CMK (cell line): ENCODE results near the gene CYB5R4.
A peak's percentile ranks its signal among the peaks of the same experiment; 100 is the strongest.
"Not testable (repeated sequence)": the region's sequence is repeated elsewhere in the genome, so short reads cannot be mapped to it uniquely, and the experiment has no call there.

Experiments
- DNase-seq: peaks from one replicate; pipeline ENCODE4 v3.0.0-alpha.2; 2010; ENCODE audit warnings: low read depth

Gene CYB5R4

GRCh38 chr6:83914953-83915352 is 55.5 kb downstream of the CYB5R4 start:
- DNase-seq = no peak

GRCh38 chr6:83917001-83917400 is 57.5 kb downstream of the CYB5R4 start:
- DNase-seq = no peak

- DNase-seq = no peak
Observed at GRCh38 chr6:83920017-83920416, 60.5 kb downstream of the CYB5R4 start.

DNA sequence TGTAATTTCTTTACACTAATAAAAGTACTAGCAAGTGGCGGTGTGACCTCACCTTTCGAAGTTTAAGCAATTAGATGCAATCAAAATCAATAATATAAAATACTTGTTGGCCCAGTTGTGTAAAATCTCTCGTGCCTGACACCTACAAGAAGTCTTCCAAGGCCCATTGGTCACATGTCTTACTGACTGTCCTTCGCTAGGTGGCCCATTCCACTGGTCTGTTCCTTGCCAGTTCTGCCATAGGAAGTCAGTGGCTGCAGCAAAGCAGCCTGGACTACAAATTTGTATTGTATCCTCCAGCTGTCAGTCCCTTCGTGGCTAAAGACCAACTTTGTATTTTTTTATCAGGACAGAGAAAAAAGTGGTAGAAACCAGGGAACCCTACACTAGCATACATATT is 61.8 kb downstream of the CYB5R4 start:
- no peak for DNase-seq

- no peak for DNase-seq
Observed at GRCh38 chr6:83927470-83927869, 68.0 kb downstream of the CYB5R4 start.

DNA sequence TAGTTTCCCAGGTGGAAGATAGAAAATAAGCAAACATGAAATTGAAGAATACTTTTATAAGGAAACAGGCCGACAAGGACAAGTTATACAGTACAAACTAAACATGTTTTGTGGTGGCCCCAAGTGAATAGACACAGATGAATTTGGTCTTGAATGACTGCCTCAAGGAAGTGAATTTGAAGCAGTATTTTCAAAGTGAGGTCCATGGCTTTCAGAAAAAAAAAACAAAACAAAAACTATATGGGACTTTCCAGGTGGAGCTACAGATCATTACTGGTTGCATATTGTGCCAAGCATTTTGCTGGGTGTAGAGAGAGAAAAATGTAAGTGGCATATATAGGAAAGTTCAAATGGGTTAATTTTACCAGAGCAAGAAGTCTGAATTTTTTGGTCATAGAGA is 68.8 kb downstream of the CYB5R4 start:
- no peak for DNase-seq

DNA sequence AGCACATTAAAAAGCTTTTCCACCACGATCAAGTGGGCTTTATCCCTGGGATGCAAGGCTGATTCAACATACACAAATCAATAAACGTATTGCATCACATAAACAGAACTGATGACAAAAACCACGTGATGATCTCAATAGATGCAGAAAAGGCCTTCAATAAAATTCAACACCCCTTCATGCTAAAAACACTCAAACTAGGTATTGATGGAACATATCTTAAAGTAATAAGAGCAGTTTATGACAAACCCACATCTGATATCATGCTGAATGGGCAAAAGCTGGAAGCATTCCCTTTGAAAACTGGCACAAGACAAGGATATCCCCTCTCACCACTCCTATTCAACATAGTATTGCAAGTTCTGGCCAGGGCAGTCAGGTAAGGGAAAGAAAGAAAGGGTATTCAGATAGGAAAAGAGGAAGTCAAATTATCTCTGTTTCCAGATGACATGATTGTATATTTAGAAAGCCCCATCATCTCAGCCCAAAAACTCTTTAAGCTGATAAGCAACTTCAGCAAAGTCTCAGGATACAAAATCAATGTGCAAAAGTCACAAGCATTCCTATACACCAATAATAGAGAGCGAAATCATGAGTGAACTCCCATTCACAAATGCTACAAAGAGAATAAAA is 86.8 kb downstream of the CYB5R4 start:
- DNase-seq = not testable (repeated sequence)

- DNase-seq = not testable (repeated sequence)
Observed at GRCh38 chr6:83947983-83948382, 88.5 kb downstream of the CYB5R4 start.

DNA sequence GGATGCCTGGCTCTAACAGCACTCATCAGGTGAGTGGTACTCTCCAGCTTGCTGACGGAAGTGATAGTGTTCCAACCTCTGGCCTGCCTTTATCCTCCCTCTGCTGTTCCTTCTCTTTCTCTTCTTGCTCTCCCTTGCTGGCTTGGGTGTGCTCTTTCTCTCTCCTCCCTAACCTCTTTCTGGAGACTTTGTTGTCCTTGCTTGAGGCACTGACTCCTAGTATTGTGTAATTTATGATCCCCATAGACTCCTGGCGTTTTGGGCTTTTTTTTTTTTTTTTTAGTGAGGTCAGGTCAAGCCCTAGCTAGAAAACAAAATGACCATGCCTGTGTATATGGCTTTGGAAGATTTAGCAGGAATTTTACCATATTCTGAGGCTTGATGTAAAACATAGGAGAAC is 89.4 kb downstream of the CYB5R4 start:
- DNase-seq = no peak

- DNase-seq = not testable (repeated sequence)
Observed at GRCh38 chr6:83951423-83951822, 91.9 kb downstream of the CYB5R4 start.

DNA sequence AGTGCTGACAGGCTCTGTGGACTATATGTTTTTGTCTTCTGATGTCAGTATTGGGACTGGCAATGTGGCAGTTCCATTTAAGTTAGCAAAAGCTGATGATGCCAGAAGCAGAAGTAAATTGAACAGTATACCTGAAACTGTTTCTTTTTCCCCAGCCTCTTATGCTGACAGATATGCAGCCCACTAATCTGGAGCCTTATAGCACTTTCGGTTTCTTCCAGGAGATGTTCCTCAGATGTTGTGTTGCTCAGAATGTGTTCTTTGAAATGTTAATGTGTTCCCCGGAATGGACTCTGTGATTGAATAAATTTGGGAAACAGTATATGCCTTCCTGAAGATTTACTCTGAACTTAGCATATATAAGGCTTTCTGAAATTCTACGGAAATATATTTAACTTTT is 93.3 kb downstream of the CYB5R4 start:
- DNase-seq = no peak

DNA sequence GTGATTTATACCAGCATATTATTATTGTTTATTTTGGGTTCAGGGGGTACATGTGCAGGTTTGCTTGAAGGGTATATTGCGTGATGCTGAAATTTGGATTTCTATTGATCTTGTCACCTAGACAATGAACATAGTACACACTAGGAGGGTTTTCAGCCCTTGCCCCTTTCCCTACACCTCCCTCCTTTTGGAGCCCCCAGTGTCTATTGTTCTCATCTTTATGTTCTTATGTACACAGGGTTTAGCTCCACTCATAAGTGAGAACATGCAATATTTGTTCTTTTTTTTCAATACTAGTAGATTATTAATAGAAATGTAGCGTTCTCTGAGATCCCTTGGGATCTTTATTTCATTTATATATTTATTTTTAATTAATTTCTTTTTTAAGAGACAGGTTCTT is 94.9 kb downstream of the CYB5R4 start:
- DNase-seq = no peak

DNA sequence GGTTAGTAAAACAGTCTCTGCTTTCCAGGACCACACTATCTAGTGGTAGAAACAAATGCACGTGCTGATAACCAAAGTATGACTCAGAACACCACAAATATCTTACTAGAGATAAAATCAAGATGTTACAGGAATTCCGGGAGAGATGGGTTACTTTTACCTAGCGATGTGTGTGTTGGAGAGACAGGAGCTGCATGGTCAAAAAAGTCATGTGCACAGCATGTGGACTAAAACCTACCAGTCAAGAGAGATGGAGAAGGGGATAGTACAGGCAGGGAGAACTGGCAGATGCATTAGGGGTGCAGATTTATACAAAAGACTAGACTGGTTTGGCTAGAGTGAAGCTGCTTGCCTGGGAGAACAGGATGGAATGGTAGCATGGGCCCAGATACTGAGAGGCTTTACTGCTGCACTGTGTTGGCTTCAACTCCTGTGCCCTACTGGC is 98.8 kb downstream of the CYB5R4 start:
- no peak for DNase-seq

DNA sequence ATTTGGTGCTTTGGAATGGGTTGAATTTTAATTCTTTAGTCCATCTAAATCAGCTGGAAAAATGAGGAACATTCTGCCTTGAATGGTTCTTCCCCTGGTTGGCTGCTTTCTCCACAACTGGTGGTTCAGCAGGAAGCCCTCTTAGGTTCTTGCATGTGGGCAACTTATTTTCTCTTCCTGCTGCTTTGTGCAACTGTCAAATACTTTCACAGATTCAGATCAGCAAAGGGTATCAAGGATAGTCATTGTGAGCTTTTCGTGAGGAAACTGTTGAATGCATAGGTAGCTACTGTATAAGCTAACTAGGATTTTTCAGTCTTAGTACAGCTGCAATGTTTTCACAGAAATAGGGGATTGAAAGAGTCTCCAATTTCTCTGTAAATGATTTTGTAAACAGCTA is 101.2 kb downstream of the CYB5R4 start:
- DNase-seq = no peak

GRCh38 chr6:83962582-83962981 is 103.1 kb downstream of the CYB5R4 start:
- DNase-seq = no peak

- no peak for DNase-seq
Observed at GRCh38 chr6:83966539-83966938, 107.0 kb downstream of the CYB5R4 start.

DNA sequence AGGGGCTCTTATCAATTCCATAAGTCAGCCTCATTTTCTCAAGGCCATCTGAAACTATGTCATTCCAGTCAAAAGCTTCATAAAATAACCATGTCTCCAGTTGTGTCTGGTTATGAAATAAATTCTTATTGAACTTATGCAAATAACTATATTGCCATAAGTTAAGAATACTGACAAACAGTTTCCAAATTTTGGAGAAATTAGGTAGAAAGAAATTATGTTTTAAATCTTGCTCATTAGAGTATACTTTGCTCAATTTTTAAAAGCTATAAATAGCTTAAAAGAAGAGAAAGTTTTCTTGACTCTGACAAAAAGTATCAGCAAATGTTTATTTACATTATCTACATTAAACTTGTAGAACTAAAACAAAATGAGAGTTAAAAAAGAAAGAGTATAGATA is 111.1 kb downstream of the CYB5R4 start:
- DNase-seq = no peak

DNA sequence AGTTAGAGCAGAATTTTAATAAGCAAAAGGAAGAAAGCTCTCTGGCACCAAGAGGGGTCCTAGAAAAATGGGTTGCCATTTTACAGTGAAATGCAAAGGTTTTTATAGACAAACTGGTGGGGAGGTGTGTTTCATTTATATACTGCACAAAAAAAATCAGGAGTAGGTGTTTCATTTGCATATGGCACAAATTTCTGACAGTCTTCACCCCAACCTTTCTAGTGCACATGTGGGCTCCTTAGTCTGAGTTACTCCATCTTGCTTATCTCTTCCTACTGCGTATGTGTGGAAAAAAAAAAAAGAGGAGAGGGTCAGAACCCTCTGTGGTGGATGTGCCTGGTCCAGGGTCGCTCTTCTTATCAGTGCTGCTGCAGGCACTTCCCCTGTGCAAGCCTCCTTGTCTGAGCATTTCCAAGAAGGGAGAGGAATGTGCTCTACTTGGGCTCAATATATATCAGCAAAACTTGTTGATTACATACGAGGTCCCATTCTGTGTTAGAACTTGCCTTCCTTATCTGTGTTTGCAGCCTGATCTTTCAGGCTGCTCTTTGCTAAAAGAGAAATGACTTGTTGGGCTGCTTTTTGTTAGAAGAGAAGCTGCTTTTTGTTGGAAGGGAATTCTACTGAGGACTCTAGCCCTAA is 115.0 kb downstream of the CYB5R4 start:
- peak; percentile 95 for DNase-seq

- no peak for DNase-seq
Observed at GRCh38 chr6:83976037-83976755, 116.7 kb downstream of the CYB5R4 start.

DNA sequence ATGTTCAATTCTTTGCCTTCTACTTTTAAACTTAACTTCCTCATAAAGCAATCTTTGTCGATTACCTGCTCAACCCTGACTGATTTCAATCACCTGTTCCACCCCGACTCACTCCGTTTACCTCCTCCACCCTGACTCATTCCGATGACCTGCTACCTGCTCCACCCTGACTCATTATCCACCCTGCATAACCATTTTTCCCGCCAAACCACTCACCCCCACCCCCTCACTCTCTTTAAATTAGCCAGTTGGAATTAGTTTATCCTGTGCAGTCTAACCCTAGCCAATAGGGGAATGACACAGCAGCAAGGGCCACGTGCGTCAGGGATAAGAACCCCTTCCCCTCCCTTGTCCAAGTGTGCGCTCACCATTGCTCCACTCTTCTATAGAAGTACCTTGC is 117.4 kb downstream of the CYB5R4 start:
- no peak for DNase-seq

GRCh38 chr6:83978324-83978734 is 118.8 kb downstream of the CYB5R4 start:
- no peak for DNase-seq

- DNase-seq = no peak
Observed at GRCh38 chr6:83978997-83979396, 119.5 kb downstream of the CYB5R4 start.

DNA sequence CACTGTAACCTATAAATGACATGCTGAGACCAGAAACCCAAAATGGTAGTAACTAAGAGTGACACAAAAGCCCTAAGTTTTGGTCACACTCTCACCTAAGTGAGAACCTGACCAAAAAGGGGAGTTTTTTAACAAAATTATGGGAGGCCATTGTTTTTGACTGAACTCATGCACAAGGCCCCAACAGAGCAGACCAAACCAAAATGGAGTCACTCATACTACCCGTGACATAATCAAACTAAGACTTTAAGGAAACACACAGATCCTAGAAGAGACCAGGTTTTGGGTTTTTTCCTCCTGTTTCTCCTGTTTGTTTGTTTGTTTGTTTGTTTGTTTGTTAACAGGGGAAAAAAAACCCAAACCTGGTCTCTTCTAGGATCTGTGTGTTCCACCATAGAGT is 124.9 kb downstream of the CYB5R4 start:
- no peak for DNase-seq
